Heart left ventricle (tissue), 16 donors: ENCODE data around the gene PCYT2. TPM values are rescaled to one million over a fixed set of nuclear protein-coding genes. Genes with fewer than 3 reads are reported as not detected.

Experiments
- ATAC-seq, 4 donors: fragments of 200-7000 bp; cut with Tn5 transposase; one replicate each; pipeline ENCODE4 v1.9.1; 2020 to 2022; ENCODE audit warnings: moderate library complexity in 4 of 4, mild to moderate bottlenecking in 3 of 4, moderate number of reproducible peaks in 1 of 4
- DNase-seq, 5 donors: peaks; one replicate each; pipeline ENCODE4 v3.0.0-alpha.2; 2020
- H3K27ac ChIP-seq, 12 donors: fragments of 200-600 bp; sonication (generic) in 4 of 12; one replicate each; pipeline versions ENCODE4 v1.5.0 to v1.8.0; 2016 to 2022; ENCODE audit warnings: mild to moderate bottlenecking in 2 of 12
- H3K27me3 ChIP-seq, 9 donors: fragments of 200-600 bp; sonication (generic) in 2 of 9; one replicate each; pipeline versions ENCODE4 v1.5.1 to v1.8.0; 2016 to 2022; ENCODE audit warnings: mild to moderate bottlenecking in 3 of 9
- H3K36me3 ChIP-seq, 9 donors: fragments of 200-600 bp; sonication (generic) in 2 of 9; one replicate each; pipeline versions ENCODE4 v1.5.0 to v1.8.0; 2018 to 2022; ENCODE audit warnings: mild to moderate bottlenecking in 2 of 9
- H3K4me1 ChIP-seq, 12 donors: fragments of 200-600 bp; sonication (generic) in 4 of 12; one replicate each; pipeline versions ENCODE4 v1.5.0 to v1.8.0; 2016 to 2022; ENCODE audit warnings: mild to moderate bottlenecking in 3 of 12
- H3K4me3 ChIP-seq, 12 donors: fragments of 200-600 bp; sonication (generic) in 4 of 12; one replicate each; pipeline versions ENCODE4 v1.5.0 to v1.8.0; 2017 to 2022; ENCODE audit warnings: mild to moderate bottlenecking in 9 of 12, moderate library complexity in 4 of 12
- H3K9me3 ChIP-seq, 12 donors: fragments of 200-600 bp; sonication (generic) in 4 of 12; one replicate each; pipeline versions ENCODE4 v1.5.0 to v1.8.0; 2016 to 2022; ENCODE audit warnings: mild to moderate bottlenecking in 1 of 12
- CTCF ChIP-seq, 12 donors: fragments of 200-600 bp; sonication (generic) in 4 of 12; IDR thresholded peaks; one replicate each; pipeline versions ENCODE4 v1.5.0 to v1.8.0; 2018 to 2022; ENCODE audit warnings: antibody characterized with exemption in 12 of 12, mild to moderate bottlenecking in 5 of 12
- POLR2A ChIP-seq, 2 donors: fragments of 450-650 bp; IDR thresholded peaks; one replicate each; pipeline ENCODE4 v1.6.1; 2017; ENCODE audit warnings: antibody characterized with exemption in 2 of 2, mild to moderate bottlenecking in 2 of 2, moderate library complexity in 2 of 2
- WGBS, 4 donors: extraction: QIAGEN DNeasy Blood & Tissue Kit in 2 of 4; methylation state at CpG; one replicate each; pipeline versions ENCODE4 v1.1.5 to v1.1.7; 2013 to 2018; 5-methylcytosine and 5-hydroxymethylcytosine counted together
- intact Hi-C, 10 donors: fragments of 100-400 bp; cut with DNase I; formaldehyde crosslinking; loops; one replicate each; pipeline versions ENCODE4 v1.11.1 to v1.14.2; 2022
- long read RNA-seq, 3 donors: library from polyadenylated mRNA; unstranded; transcript quantifications; one replicate each; pipeline ENCODE4 v2.0.0, GENCODE V29; 2020 to 2021
- polyA plus RNA-seq, 2 donors: library from polyadenylated mRNA; stranded (reverse); fragments of 200-250 nt; gene quantifications; one replicate each; pipeline ENCODE4 v1.2.3, GENCODE V29; 2013
- total RNA-seq, 9 donors: library from RNA; depleted of rRNA in 2 of 9; stranded (reverse); fragments of >200 nt in 2 of 9; fragmentation: NEBNext Ultra II Directional in 3 of 9; extraction: Animal tissue kit (Norgen Biotek cat#: 25700) in 3 of 9; gene quantifications; one replicate each; pipeline versions ENCODE4 v1.1.0 to v1.2.4, GENCODE V29; 2016 to 2023
- donor health status: ischemic (EF 13 %, LVEDD 7.1; RV severe dilation, severe dysfunction).
- donor health status: healthy with polysubstance abuse.
- donor health status: DM: no; HTN: yes; CAD: no.
- donor health status: DM: no; HTN: no; CAD: no.
- donor health status: ischemic (EF 25% LVEDD 6.9; RV normal size, moderate dysfunction).
- donor health status: ischemic (EF 25% LVEDD 5.7; RV mildly dilated, moderate dysfunction).
- donor health status: healthy.
- donor health status: DM: yes; HTN: yes; CAD: no.
- donor health status: ischemic (EF 35%, LVEDD 5.7; RV mildly dilated, moderate dysfunction).
- donor health status: nonischemic (EF 11% LVEDD 7.7; RV severe dilation, severe dysfunction).
- donor health status: DM: yes; HTN: yes; CAD: no.
- donor health status: PGD.
- donor health status: ischemic (EF 29% LVEDD 5.4; RV normal size, mild dysfunction).
- donor health status: nonischemic (EF 23%, LVEDD 6.1; RV moderate dilation, normal function).

The PCYT2 gene
- 10 to 100 TPM; 28.8 to 85.5 (median 46.2) TPM for total RNA-seq
- polyA plus RNA-seq = 10 to 100 TPM; 60.4 to 64.0 TPM
- long read RNA-seq, donor 1, full-length matches to known transcripts = 222 of 266 reads
- long read RNA-seq, donor 1, partial matches to known transcripts = 13 of 266 reads
- long read RNA-seq, donor 1, other reads (novel, unspliced or antisense) = 31 of 266 reads
- long read RNA-seq, donor 2, full-length matches to known transcripts = 141 of 159 reads
- long read RNA-seq, donor 2, partial matches to known transcripts = 1 of 159 reads
- long read RNA-seq, donor 2, other reads (novel, unspliced or antisense) = 17 of 159 reads
- long read RNA-seq, donor 3, full-length matches to known transcripts = 136 of 159 reads
- long read RNA-seq, donor 3, partial matches to known transcripts = 5 of 159 reads
- long read RNA-seq, donor 3, other reads (novel, unspliced or antisense) = 18 of 159 reads

GRCh38 chr17:81911277-81911961, at the start of gene PCYT2:
Gene PCYT2 (minus strand): TSS chr17:81911399. CDS start chr17:81911355, 44 bp downstream.
- Histone ChIP-seq H3K4me1 (peaks cover 5 to 32% (median 18%) of the 10 kb centered on the region in 12 donors), H3K36me3 (peaks cover 0 to 65% (median 38%) of the 10 kb centered on the region in 9 donors), H3K27ac (peak within 1 kb of the TSS in 10 of 12 donors; percentile 17 to 83 (median 50)), H3K9me3 (no peaks in the 10 kb centered on the region), H3K4me3 (peak within 1 kb of the TSS; percentile 63 to 98 (median 80)), H3K27me3 (no peaks in the 10 kb centered on the region)
- ATAC-seq (peak; percentile 91 to 95 (median 94)), DNase-seq (peak; percentile 92 to 96 (median 93))
- TF ChIP-seq POLR2A (IDR thresholded peaks at IDR 0.05) (no peak), CTCF (IDR thresholded peaks at IDR 0.05) (peak in 1 of 12 donors; percentile 23)
- intact Hi-C loops = loop anchor here in 1 of 10 donors (1.0 kb wide), 1 partner anchor 20 kb away; the partner anchor contains the start of genes ALYREF and ANAPC11
- WGBS, 4 donors = 2 to 8% (median 5%) methylated on average over 29 to 84 of the region's 84 CpGs

GRCh38 chr17:81960130-81960958, 49.1 kb upstream of the PCYT2 start:
- no peak for ATAC-seq
- intact Hi-C loops = loop anchor here in 3 of 10 donors (2.0 to 10.0 kb wide), 3 partner anchors 60 to 197 kb away; no protein-coding TSS in a partner anchor
- Histone ChIP-seq H3K27me3 (peaks cover 21 to 79% (median 53%) of the 10 kb centered on the region in 9 donors), H3K4me1 (peaks cover 2 to 35% (median 11%) of the 10 kb centered on the region in 12 donors), H3K27ac (no peak overlapping the region), H3K4me3 (peak overlapping the region; percentile 18 to 55 (median 44)), H3K36me3 (no peaks in the 10 kb centered on the region), H3K9me3 (no peaks in the 10 kb centered on the region)
- WGBS, 4 donors = 1 to 40% (median 3%) methylated on average over 2 to 98 of the region's 98 CpGs
- DNase-seq = no peak
- TF ChIP-seq POLR2A (IDR thresholded peaks at IDR 0.05) (no peak), CTCF (IDR thresholded peaks at IDR 0.05) (no peak)

GRCh38 chr17:81959362-81960129, 48.3 kb upstream of the PCYT2 start:
- intact Hi-C loops = loop anchor here (1.0 to 10.0 kb wide), 9 partner anchors 59 to 198 kb away; partner anchors contain the start of genes CENPX (in 2 of the 10) and LRRC45 (in 2 of the 10)
- 1 to 2% (median 2%) methylated on average over 47 to 112 of the region's 112 CpGs; no CpG with 5 or more reads in 1 of the 4 donors for WGBS, 4 donors
- ATAC-seq = peak; percentile 62 to 95 (median 86)
- Histone ChIP-seq H3K27me3 (peaks cover 21 to 79% (median 53%) of the 10 kb centered on the region in 9 donors), H3K4me1 (peaks cover 2 to 35% (median 11%) of the 10 kb centered on the region in 12 donors), H3K4me3 (peak overlapping the region; percentile 18 to 55 (median 44)), H3K9me3 (no peaks in the 10 kb centered on the region), H3K36me3 (no peaks in the 10 kb centered on the region), H3K27ac (no peak overlapping the region)
- TF ChIP-seq POLR2A (IDR thresholded peaks at IDR 0.05) (peak in 1 of 2 donors; percentile 33), CTCF (IDR thresholded peaks at IDR 0.05) (peak; percentile 35 to 95 (median 80))
- DNase-seq = peak; percentile 67 to 88 (median 78)
